ENCODE measurements around the gene ADGRV1.

ADGRV1 gene

GRCh38 chr5:91187032-91187431 is 628.4 kb downstream of the ADGRV1 start:
- no peak overlapping the region for H3K4me3 ChIP-seq (ENCODE audit: low read depth, low read length)
- TF ChIP-seq CTCF (IDR thresholded peaks at IDR 0.05; ENCODE audit: low read depth, low read length, missing control alignments) = no peak
- no peak for DNase-seq (ENCODE audit: low read depth)

GRCh38 chr5:91188755-91189154 is 630.2 kb downstream of the ADGRV1 start:
- no peak overlapping the region for H3K4me3 ChIP-seq (ENCODE audit: low read depth, low read length)
- TF ChIP-seq CTCF (IDR thresholded peaks at IDR 0.05; ENCODE audit: low read depth, low read length, missing control alignments) = no peak
- no peak for DNase-seq (ENCODE audit: low read depth)

DNA sequence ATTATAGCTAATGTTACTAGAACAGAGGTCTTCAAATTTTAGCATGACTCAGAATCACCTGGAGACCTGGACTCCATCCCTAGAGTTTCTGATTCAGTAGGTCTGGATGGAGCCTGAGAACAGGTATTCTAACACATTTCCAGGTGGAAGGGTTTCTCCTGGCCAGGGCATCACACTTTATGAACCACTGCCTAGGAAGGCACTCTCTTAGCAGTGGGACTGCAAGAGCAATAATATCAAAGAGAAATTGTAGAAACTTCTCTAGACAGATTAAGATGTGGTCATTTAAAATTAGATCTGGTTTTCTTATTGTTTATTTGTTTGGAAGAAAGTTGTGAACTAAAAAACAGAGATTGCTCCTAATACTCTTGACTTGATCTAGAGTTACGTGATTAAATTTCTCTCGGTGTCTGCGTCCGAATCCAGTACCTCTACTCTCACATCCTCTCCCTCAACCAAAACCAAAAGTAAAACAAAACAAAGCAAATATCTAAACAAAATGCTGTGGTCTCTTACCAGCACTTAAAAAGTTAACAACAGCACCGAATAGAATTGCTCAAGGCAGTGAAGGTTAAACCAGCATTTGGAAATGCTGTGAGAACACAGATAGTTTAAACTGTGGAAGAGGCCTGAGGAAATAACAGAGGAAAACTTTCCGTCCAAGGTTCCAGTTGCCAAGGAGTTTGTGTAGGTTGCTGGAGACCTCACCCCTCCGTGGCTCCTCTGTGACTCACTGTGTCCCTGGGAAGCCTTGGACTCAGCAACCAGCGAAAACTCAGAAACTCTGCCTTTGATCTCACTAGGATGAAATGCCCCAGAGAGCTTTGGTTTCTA is 631.1 kb downstream of the ADGRV1 start:
- H3K4me3 ChIP-seq (ENCODE audit: low read depth, low read length) = no peak overlapping the region
- TF ChIP-seq CTCF (IDR thresholded peaks at IDR 0.05; ENCODE audit: low read depth, low read length, missing control alignments) = no peak
- DNase-seq (ENCODE audit: low read depth) = no peak

GRCh38 chr5:91190314-91190690 is 631.7 kb downstream of the ADGRV1 start:
- DNase-seq (ENCODE audit: low read depth) = no peak
- no peak overlapping the region for H3K4me3 ChIP-seq (ENCODE audit: low read depth, low read length)
- TF ChIP-seq CTCF (IDR thresholded peaks at IDR 0.05; ENCODE audit: low read depth, low read length, missing control alignments) = no peak

DNA sequence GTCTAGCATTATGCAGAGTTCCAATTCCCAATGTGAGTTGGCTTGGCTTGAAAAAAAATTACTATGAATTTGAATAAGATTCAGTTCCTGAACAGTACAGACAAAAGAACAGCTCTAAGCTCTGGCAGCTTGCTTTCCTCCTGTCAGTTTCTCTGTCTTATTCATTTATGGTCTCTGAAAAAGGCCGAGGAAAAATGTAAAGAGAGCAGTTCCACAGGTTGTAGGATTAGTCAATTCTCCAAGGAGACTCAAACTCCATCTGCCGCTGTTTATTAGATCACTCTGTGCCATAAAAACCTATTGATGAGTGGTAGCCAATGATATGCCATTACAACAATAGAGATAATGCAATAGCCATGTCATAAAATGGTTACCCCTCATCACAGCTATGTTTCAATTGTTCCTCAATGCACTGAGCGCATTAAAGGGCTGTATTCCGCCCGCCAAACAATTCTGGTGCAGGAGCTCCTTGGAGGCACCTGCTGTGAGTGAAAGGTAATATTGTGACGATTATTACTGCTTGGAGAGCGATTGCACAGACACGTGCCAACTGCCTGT is 636.3 kb downstream of the ADGRV1 start:
- H3K4me3 ChIP-seq (ENCODE audit: low read depth, low read length) = no peak overlapping the region
- no peak for DNase-seq (ENCODE audit: low read depth)
- TF ChIP-seq CTCF (IDR thresholded peaks at IDR 0.05; ENCODE audit: low read depth, low read length, missing control alignments) = no peak

DNA sequence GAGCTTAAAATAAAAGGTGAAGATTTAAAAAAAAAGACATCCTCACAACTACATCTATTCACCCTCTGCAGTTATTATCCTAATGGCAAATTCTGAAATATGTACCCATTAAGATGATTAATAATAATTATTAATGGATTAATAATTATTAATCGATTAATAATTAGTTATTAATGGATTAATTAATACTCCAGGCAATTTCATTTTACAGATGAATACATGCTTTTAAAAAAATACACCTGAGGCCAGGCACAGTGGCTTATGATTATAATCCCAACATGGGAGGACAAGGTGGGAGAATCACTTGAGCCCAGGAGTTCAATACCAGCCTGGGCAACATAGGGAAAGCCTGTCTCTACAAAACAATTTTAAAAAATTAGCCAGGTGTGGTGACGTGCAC is 642.1 kb downstream of the ADGRV1 start:
- no peak for TF ChIP-seq CTCF (IDR thresholded peaks at IDR 0.05; ENCODE audit: low read depth, low read length, missing control alignments)

GRCh38 chr5:91206103-91206502 is 647.5 kb downstream of the ADGRV1 start:
- no peak overlapping the region for H3K4me3 ChIP-seq (ENCODE audit: low read depth, low read length)
- DNase-seq (ENCODE audit: low read depth) = no peak
- no peak for TF ChIP-seq CTCF (IDR thresholded peaks at IDR 0.05; ENCODE audit: low read depth, low read length, missing control alignments)

More for the DNA sequence above, 642.1 kb downstream of the ADGRV1 start:
- H3K4me3 ChIP-seq (ENCODE audit: low read depth, low read length) = no peak overlapping the region
- no peak for DNase-seq (ENCODE audit: low read depth)

All from GM12864 (cell line).